Ectodermal cell (in vitro differentiated cells): ENCODE data around the gene FAM13A.

ENCODE experiments used
- H3K27ac ChIP-seq: 2 replicates; pipeline ENCODE4 v1.7.0; 2013; ENCODE audit warnings: mild to moderate bottlenecking, low read depth, low read length; ENCODE audit not compliant: insufficient read depth, poor library complexity, severe bottlenecking
- H3K27me3 ChIP-seq: 2 replicates; pipeline ENCODE4 v1.7.0; 2013; ENCODE audit warnings: mild to moderate bottlenecking, low read length; ENCODE audit not compliant: insufficient read depth, control insufficient read depth, poor library complexity, severe bottlenecking
- H3K36me3 ChIP-seq: one replicate; pipeline ENCODE4 v1.7.0; 2013; ENCODE audit warnings: low read length; ENCODE audit not compliant: control insufficient read depth, insufficient read depth
- H3K4me1 ChIP-seq: one replicate; pipeline ENCODE4 v1.7.0; 2013; ENCODE audit warnings: low read length; ENCODE audit not compliant: control insufficient read depth, insufficient read depth
- H3K4me3 ChIP-seq: 2 replicates; pipeline ENCODE4 v1.7.0; 2013; ENCODE audit warnings: low read depth, low read length, control low read depth; ENCODE audit not compliant: insufficient read depth
- H3K9me3 ChIP-seq: 2 replicates; pipeline ENCODE4 v1.7.0; 2013; ENCODE audit warnings: mild to moderate bottlenecking, low read length, moderate library complexity; ENCODE audit not compliant: control insufficient read depth
- WGBS, 2 experiments: methylation state at CpG; one replicate each; pipeline ENCODE4 v1.1.7; 2013; ENCODE audit warnings: missing lambda C conversion rate in 2 of 2; 5-methylcytosine and 5-hydroxymethylcytosine counted together

The FAM13A gene

DNA sequence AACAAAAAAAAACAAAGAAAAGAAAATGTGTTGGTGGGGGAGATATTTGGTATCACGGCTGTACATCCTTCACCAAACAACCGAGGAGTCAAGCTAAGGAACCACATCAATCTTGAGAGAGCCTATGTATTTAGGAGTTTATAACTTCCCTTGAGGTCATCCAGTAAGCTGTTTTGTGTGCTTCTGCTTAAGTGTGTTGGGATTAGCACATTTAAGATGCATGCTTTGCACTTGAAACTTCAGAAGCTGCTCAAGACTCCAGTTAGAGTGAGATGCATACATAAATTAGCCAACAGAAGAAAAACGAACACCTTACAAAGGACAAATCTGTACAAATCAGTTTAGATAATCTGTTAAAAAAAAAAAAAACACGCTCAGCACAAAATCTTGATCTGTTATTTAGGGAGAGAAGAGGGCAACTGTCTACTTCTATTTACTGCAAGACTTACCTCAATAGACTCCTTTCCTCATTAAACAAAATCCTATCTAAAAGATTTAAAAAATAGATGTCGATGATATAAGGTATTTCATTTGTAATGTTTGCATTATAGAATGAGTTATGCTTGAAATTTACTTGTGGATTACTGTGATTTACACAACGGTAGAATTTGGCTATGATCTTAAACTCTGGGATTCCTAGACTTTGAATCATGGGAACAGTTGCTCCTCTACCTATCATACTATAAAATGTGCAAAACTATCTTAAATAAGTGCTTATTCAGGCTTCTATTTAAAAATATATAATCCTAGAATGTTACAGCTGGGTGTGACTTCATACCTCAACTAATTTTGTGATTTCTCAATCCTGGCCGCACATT lies 305.5 kb downstream of the FAM13A start:
- peaks cover 27% of the 10 kb centered on the region for H3K36me3 ChIP-seq
- no peak overlapping the region for H3K27ac ChIP-seq
- H3K4me3 ChIP-seq: no peak overlapping the region
- WGBS, 2 experiments: 96 to 100% methylated on average over 5 to 7 of the region's 7 CpGs
- no peaks in the 10 kb centered on the region for H3K27me3 ChIP-seq
- H3K4me1 ChIP-seq: no peaks in the 10 kb centered on the region
- no peaks in the 10 kb centered on the region for H3K9me3 ChIP-seq

DNA sequence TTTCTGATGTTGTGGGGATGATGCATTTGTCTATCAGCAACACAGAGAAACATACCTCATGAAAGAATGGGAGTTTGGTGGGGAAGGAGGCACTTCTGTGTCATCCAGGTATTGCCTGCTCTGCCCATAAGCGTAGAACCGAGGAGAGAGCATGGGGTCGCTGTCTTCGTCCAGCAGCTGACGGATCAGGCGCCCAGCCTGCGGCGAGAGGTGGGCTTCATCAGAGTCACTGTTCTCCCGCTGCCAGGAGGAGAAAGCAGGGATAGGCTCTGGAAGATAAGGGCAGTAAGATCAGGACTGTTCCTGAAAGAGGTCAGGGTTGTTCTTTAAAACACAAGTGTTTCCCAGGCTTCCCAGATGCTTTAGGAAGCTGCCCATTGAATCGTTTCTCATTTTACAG lies 306.6 kb downstream of the FAM13A start:
- H3K27ac ChIP-seq: no peak overlapping the region
- H3K4me1 ChIP-seq: no peaks in the 10 kb centered on the region
- WGBS, 2 experiments: 96% methylated on average over 10 of the region's 10 CpGs
- no peaks in the 10 kb centered on the region for H3K9me3 ChIP-seq
- H3K4me3 ChIP-seq: no peak overlapping the region
- H3K27me3 ChIP-seq: no peaks in the 10 kb centered on the region
- peaks cover 27% of the 10 kb centered on the region for H3K36me3 ChIP-seq

DNA sequence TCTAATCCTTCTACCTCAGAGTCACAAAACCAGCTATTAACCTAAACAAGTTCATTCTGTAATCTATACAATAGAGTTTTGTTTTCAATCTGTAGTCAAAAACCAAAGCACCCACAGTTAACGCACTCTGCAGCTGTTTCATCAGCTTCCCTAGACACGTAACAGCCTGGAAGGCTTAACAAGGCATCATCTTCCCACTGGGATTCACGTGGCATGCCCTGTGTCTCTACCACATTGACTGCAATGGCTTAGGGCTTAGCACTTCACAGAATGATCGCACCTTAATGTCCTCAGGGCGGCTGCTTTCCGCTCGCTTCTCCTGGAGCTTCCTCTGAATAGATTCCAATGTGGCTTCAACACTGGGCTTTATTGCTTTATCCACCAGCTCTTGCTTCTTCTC lies 309.6 kb downstream of the FAM13A start:
- WGBS, 2 experiments: 95% methylated on average over 7 of the region's 7 CpGs
- no peaks in the 10 kb centered on the region for H3K4me1 ChIP-seq

DNA sequence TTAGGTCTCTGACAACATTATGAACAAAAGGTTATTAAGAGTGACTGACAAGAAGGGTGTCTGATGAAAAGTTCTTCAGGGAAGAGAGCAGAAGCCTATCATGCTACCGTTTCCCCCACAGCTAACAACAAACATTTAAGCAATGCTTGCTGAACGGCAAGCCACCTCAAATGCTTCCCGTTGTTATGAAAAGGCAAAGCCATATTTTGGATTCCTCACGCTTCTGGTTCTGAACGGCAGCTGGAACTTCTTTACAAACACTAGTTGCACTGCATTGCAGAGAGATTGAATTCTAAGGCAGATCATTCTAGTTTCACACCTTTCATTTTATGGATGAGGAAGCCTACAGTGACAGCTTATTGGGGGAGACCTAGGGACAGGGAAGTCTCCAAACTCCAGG lies 310.8 kb downstream of the FAM13A start:
- peaks cover 27% of the 10 kb centered on the region for H3K36me3 ChIP-seq
- no peaks in the 10 kb centered on the region for H3K4me1 ChIP-seq
- no peak overlapping the region for H3K4me3 ChIP-seq
- H3K27me3 ChIP-seq: no peaks in the 10 kb centered on the region
- 93 to 95% methylated on average over 5 of the region's 5 CpGs for WGBS, 2 experiments
- no peaks in the 10 kb centered on the region for H3K9me3 ChIP-seq
- H3K27ac ChIP-seq: no peak overlapping the region

More for the DNA sequence above, 309.6 kb downstream of the FAM13A start:
- Histone ChIP-seq H3K4me3 (no peak overlapping the region), H3K36me3 (peaks cover 27% of the 10 kb centered on the region), H3K27ac (no peak overlapping the region), H3K9me3 (no peaks in the 10 kb centered on the region), H3K27me3 (no peaks in the 10 kb centered on the region)

DNA sequence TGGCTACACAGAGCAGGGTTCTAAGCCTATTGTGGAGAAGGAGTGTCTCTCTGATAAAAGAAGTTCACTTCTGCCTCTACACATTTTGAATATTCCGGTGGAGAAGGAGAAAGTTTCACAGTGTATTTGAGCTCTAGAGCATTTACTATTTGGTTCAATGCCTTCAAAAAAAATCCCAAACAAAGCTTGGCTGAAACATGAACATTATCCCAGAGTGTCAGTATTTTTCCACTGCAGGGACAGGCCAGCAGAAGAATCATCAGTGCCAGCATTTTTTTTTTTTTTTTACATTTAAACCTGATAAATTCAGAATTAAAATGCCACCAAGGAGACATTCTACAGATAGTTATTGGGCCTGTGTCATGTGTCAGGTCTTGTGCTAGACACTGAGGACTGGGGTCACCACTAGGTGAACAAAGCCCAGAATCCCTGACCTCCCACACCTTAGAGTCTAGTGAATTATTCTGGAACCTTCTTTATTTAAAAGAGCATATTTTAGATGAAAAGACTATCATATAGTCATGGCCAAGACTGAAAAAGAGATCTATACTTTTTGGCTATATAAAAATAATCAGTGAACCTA lies 311.3 kb downstream of the FAM13A start:
- Histone ChIP-seq H3K4me3 (no peak overlapping the region), H3K4me1 (no peaks in the 10 kb centered on the region), H3K9me3 (no peaks in the 10 kb centered on the region), H3K27ac (no peak overlapping the region), H3K36me3 (peaks cover 27% of the 10 kb centered on the region), H3K27me3 (no peaks in the 10 kb centered on the region)
- WGBS, 2 experiments: 90 to 100% methylated on average over 1 of the region's 1 CpG

DNA sequence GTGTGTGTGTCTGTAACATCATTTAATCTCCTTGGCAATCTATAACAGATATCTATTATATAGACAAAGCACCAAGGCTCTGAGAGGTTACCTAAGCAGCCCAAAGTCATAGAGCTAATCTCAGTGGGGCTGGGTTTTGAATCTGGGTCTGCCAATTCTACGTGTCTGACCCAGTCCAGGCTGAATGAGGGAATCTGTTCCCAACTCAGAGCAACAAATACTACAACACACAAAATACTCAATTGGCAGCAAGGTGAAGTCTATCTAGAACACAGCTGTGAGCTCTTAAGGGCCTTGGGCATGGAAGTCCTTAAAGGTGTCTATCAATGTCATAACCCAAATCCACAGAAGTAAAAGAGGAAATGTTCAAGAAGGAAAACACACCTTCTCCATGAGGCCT lies 311.8 kb downstream of the FAM13A start:
- 100% methylated on average over 1 of the region's 1 CpG for WGBS, 2 experiments

DNA sequence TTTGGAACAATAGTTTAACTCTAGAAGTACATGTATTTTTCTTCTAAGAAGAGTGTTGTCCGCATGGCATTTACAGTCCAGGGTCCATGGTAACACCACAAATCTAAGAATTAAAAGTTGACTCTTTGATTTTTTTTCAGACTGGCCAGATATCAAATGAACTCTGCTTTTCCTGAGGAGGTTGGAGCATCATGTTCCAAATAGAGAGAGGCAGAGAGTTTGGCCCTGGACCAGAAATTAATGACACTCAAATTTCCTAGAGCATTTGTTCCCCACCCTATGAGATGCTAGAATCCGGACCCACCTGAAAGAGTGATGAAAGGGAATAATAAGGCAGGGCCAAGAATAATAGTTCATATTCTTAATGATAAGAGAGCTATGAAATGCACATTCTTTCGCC lies 312.4 kb downstream of the FAM13A start:
- no peaks in the 10 kb centered on the region for H3K27me3 ChIP-seq
- H3K36me3 ChIP-seq: peaks cover 22% of the 10 kb centered on the region
- WGBS, 2 experiments: 88 to 98% methylated on average over 3 of the region's 3 CpGs
- H3K27ac ChIP-seq: no peak overlapping the region
- H3K9me3 ChIP-seq: no peaks in the 10 kb centered on the region
- no peaks in the 10 kb centered on the region for H3K4me1 ChIP-seq
- no peak overlapping the region for H3K4me3 ChIP-seq

More for the DNA sequence above, 311.8 kb downstream of the FAM13A start:
- H3K36me3 ChIP-seq: peaks cover 27% of the 10 kb centered on the region
- no peak overlapping the region for H3K4me3 ChIP-seq
- no peaks in the 10 kb centered on the region for H3K27me3 ChIP-seq
- H3K4me1 ChIP-seq: no peaks in the 10 kb centered on the region
- no peaks in the 10 kb centered on the region for H3K9me3 ChIP-seq
- no peak overlapping the region for H3K27ac ChIP-seq

DNA sequence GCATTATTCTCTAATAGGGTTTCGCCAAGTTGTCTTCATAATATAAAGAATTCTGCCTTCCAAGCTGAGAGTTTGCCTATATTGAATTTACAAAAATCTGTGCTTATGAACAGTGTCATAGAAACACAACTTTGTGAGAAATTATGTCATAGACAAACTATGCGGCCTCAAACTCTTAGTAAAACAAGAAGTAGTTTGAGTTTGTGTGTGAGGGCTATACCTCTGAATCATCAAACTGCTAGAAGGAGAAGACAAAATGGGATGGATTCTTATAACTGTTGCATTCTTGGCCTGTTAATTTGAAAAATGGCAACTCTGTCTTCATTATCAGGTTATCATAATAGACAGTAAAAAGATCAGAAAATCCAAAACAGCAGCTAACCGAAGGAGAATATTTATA lies 313.3 kb downstream of the FAM13A start:
- 96 to 99% methylated on average over 3 of the region's 3 CpGs for WGBS, 2 experiments
- Histone ChIP-seq H3K27ac (no peak overlapping the region), H3K27me3 (no peaks in the 10 kb centered on the region), H3K9me3 (no peaks in the 10 kb centered on the region), H3K4me3 (no peak overlapping the region), H3K4me1 (no peaks in the 10 kb centered on the region), H3K36me3 (peaks cover 15% of the 10 kb centered on the region)

DNA sequence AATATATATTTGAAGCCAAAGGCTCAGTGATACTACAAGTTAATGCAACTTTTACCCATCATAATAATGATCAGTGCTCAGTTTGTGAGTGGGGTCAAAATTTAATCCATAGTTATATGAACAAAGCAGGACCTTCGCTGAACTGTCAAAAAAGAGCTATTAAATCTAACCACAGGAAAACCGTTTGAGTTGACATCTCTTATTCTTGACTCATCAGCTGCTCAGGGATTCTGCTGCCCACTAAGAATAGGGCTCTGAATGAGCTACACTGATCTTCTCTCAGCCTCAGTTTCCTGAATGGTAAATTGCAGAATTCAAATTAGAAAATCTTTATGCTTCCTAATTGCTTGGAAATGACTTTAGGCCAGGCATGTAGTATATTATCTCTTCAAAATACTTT lies 314.4 kb downstream of the FAM13A start:
- H3K9me3 ChIP-seq: no peaks in the 10 kb centered on the region
- H3K4me3 ChIP-seq: no peak overlapping the region
- peaks cover 6% of the 10 kb centered on the region for H3K36me3 ChIP-seq
- H3K27ac ChIP-seq: no peak overlapping the region
- WGBS, 2 experiments: 88 to 90% methylated on average over 2 of the region's 2 CpGs
- H3K27me3 ChIP-seq: no peaks in the 10 kb centered on the region
- H3K4me1 ChIP-seq: no peaks in the 10 kb centered on the region

DNA sequence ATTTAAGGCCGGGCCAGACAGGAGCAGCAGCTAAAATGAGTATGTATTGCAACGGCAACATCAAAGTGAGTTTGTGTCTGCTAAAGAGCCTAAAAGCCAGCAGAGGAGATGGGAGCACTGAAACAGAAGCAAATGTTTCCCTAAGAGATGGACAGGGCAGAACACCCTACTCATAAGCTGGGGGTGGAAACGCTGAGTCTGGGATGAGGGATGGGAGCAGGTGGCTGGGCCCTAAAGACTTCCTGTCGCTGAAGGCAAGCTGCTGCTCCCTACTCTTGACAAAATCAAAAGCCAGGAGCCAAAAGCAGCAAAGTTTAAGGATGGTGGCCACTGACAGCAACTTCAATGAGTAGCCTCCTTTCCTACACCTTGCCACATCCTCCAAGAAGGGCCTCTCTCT lies 318.8 kb downstream of the FAM13A start:
- Histone ChIP-seq H3K27ac (no peak overlapping the region), H3K36me3 (no peaks in the 10 kb centered on the region), H3K27me3 (no peaks in the 10 kb centered on the region), H3K4me1 (no peaks in the 10 kb centered on the region), H3K4me3 (no peak overlapping the region), H3K9me3 (no peaks in the 10 kb centered on the region)
- 91 to 92% methylated on average over 4 of the region's 4 CpGs for WGBS, 2 experiments
